ENCODE data around the gene ZNRD2.

GRCh38 chr11:65572356-65573051 lies 2.2 kb downstream of the ZNRD2 start, which contains the start of gene FAM89B:
- no peak for TF ChIP-seq CTCF (IDR thresholded peaks at IDR 0.05; ENCODE audit: poor library complexity)
- no peak for TF ChIP-seq EZH2 (IDR thresholded peaks at IDR 0.05; ENCODE audit: borderline replicate concordance)
